Measurements from ENCODE around the gene CORO2B.

Gene CORO2B

GRCh38 chr15:68765602-68766368 is 187.0 kb downstream of the CORO2B start:
- Histone ChIP-seq H3K4me3 (ENCODE audit: low read length) (no peak overlapping the region), H3K9me3 (ENCODE audit: control insufficient read depth, low read length) (no peaks in the 10 kb centered on the region), H3K9ac (ENCODE audit: low read length) (no peak overlapping the region), H3K27me3 (ENCODE audit: control insufficient read depth, insufficient read depth, low read length) (no peaks in the 10 kb centered on the region), H3K4me1 (ENCODE audit: control insufficient read depth, insufficient read depth, low read length) (no peaks in the 10 kb centered on the region), H3K36me3 (ENCODE audit: control insufficient read depth, insufficient read depth, low read length) (no peaks in the 10 kb centered on the region)

- Histone ChIP-seq H3K4me1 (ENCODE audit: control insufficient read depth, insufficient read depth, low read length) (no peaks in the 10 kb centered on the region), H3K36me3 (ENCODE audit: control insufficient read depth, insufficient read depth, low read length) (no peaks in the 10 kb centered on the region), H3K27me3 (ENCODE audit: control insufficient read depth, insufficient read depth, low read length) (no peaks in the 10 kb centered on the region), H3K9me3 (ENCODE audit: control insufficient read depth, low read length) (no peaks in the 10 kb centered on the region), H3K4me3 (ENCODE audit: low read length) (no peak overlapping the region), H3K9ac (ENCODE audit: low read length) (no peak overlapping the region)
Measured at GRCh38 chr15:68767833-68768232, 189.0 kb downstream of the CORO2B start.

GRCh38 chr15:68768321-68768720 is 189.5 kb downstream of the CORO2B start:
- Histone ChIP-seq H3K27me3 (ENCODE audit: control insufficient read depth, insufficient read depth, low read length) (no peaks in the 10 kb centered on the region), H3K4me3 (ENCODE audit: low read length) (no peak overlapping the region), H3K36me3 (ENCODE audit: control insufficient read depth, insufficient read depth, low read length) (no peaks in the 10 kb centered on the region), H3K9me3 (ENCODE audit: control insufficient read depth, low read length) (no peaks in the 10 kb centered on the region), H3K9ac (ENCODE audit: low read length) (no peak overlapping the region), H3K4me1 (ENCODE audit: control insufficient read depth, insufficient read depth, low read length) (no peaks in the 10 kb centered on the region)

- H3K9me3 ChIP-seq (ENCODE audit: control insufficient read depth, low read length) = no peaks in the 10 kb centered on the region
Measured at GRCh38 chr15:68769702-68770101, 190.9 kb downstream of the CORO2B start.

GRCh38 chr15:68770216-68770615 is 191.4 kb downstream of the CORO2B start:
- H3K36me3 ChIP-seq (ENCODE audit: control insufficient read depth, insufficient read depth, low read length) = no peaks in the 10 kb centered on the region
- no peak overlapping the region for H3K9ac ChIP-seq (ENCODE audit: low read length)
- H3K4me1 ChIP-seq (ENCODE audit: control insufficient read depth, insufficient read depth, low read length) = no peaks in the 10 kb centered on the region
- no peak overlapping the region for H3K4me3 ChIP-seq (ENCODE audit: low read length)
- H3K27me3 ChIP-seq (ENCODE audit: control insufficient read depth, insufficient read depth, low read length) = no peaks in the 10 kb centered on the region
- H3K9me3 ChIP-seq (ENCODE audit: control insufficient read depth, low read length) = no peaks in the 10 kb centered on the region

More at GRCh38 chr15:68769702-68770101, 190.9 kb downstream of the CORO2B start:
- Histone ChIP-seq H3K36me3 (ENCODE audit: control insufficient read depth, insufficient read depth, low read length) (no peaks in the 10 kb centered on the region), H3K9ac (ENCODE audit: low read length) (no peak overlapping the region), H3K27me3 (ENCODE audit: control insufficient read depth, insufficient read depth, low read length) (no peaks in the 10 kb centered on the region), H3K4me1 (ENCODE audit: control insufficient read depth, insufficient read depth, low read length) (no peaks in the 10 kb centered on the region), H3K4me3 (ENCODE audit: low read length) (no peak overlapping the region)

GRCh38 chr15:68773036-68773435 is 194.2 kb downstream of the CORO2B start:
- no peaks in the 10 kb centered on the region for H3K9me3 ChIP-seq (ENCODE audit: control insufficient read depth, low read length)
- no peak overlapping the region for H3K9ac ChIP-seq (ENCODE audit: low read length)
- H3K27me3 ChIP-seq (ENCODE audit: control insufficient read depth, insufficient read depth, low read length) = no peaks in the 10 kb centered on the region
- no peaks in the 10 kb centered on the region for H3K36me3 ChIP-seq (ENCODE audit: control insufficient read depth, insufficient read depth, low read length)
- no peak overlapping the region for H3K4me3 ChIP-seq (ENCODE audit: low read length)
- H3K4me1 ChIP-seq (ENCODE audit: control insufficient read depth, insufficient read depth, low read length) = no peaks in the 10 kb centered on the region

- H3K27me3 ChIP-seq (ENCODE audit: control insufficient read depth, insufficient read depth, low read length) = no peaks in the 10 kb centered on the region
- H3K4me3 ChIP-seq (ENCODE audit: low read length) = no peak overlapping the region
- no peaks in the 10 kb centered on the region for H3K9me3 ChIP-seq (ENCODE audit: control insufficient read depth, low read length)
- H3K36me3 ChIP-seq (ENCODE audit: control insufficient read depth, insufficient read depth, low read length) = no peaks in the 10 kb centered on the region
- no peaks in the 10 kb centered on the region for H3K4me1 ChIP-seq (ENCODE audit: control insufficient read depth, insufficient read depth, low read length)
- no peak overlapping the region for H3K9ac ChIP-seq (ENCODE audit: low read length)
Measured at GRCh38 chr15:68774120-68774519, 195.3 kb downstream of the CORO2B start.

GRCh38 chr15:68774521-68775235 is 195.9 kb downstream of the CORO2B start:
- Histone ChIP-seq H3K27me3 (ENCODE audit: control insufficient read depth, insufficient read depth, low read length) (no peaks in the 10 kb centered on the region), H3K9me3 (ENCODE audit: control insufficient read depth, low read length) (no peaks in the 10 kb centered on the region), H3K9ac (ENCODE audit: low read length) (no peak overlapping the region), H3K4me1 (ENCODE audit: control insufficient read depth, insufficient read depth, low read length) (no peaks in the 10 kb centered on the region), H3K4me3 (ENCODE audit: low read length) (no peak overlapping the region), H3K36me3 (ENCODE audit: control insufficient read depth, insufficient read depth, low read length) (no peaks in the 10 kb centered on the region)

GRCh38 chr15:68775236-68775577 is 196.4 kb downstream of the CORO2B start:
- Histone ChIP-seq H3K4me1 (ENCODE audit: control insufficient read depth, insufficient read depth, low read length) (no peaks in the 10 kb centered on the region), H3K27me3 (ENCODE audit: control insufficient read depth, insufficient read depth, low read length) (no peaks in the 10 kb centered on the region), H3K4me3 (ENCODE audit: low read length) (no peak overlapping the region), H3K9ac (ENCODE audit: low read length) (no peak overlapping the region), H3K9me3 (ENCODE audit: control insufficient read depth, low read length) (no peaks in the 10 kb centered on the region), H3K36me3 (ENCODE audit: control insufficient read depth, insufficient read depth, low read length) (no peaks in the 10 kb centered on the region)

GRCh38 chr15:68775671-68776476 is 197.1 kb downstream of the CORO2B start:
- Histone ChIP-seq H3K9ac (ENCODE audit: low read length) (no peak overlapping the region), H3K27me3 (ENCODE audit: control insufficient read depth, insufficient read depth, low read length) (no peaks in the 10 kb centered on the region), H3K9me3 (ENCODE audit: control insufficient read depth, low read length) (no peaks in the 10 kb centered on the region), H3K4me1 (ENCODE audit: control insufficient read depth, insufficient read depth, low read length) (no peaks in the 10 kb centered on the region), H3K4me3 (ENCODE audit: low read length) (no peak overlapping the region), H3K36me3 (ENCODE audit: control insufficient read depth, insufficient read depth, low read length) (no peaks in the 10 kb centered on the region)

GRCh38 chr15:68776477-68777270 is 197.9 kb downstream of the CORO2B start:
- Histone ChIP-seq H3K9me3 (ENCODE audit: control insufficient read depth, low read length) (no peaks in the 10 kb centered on the region), H3K36me3 (ENCODE audit: control insufficient read depth, insufficient read depth, low read length) (no peaks in the 10 kb centered on the region), H3K4me3 (ENCODE audit: low read length) (no peak overlapping the region), H3K27me3 (ENCODE audit: control insufficient read depth, insufficient read depth, low read length) (no peaks in the 10 kb centered on the region), H3K9ac (ENCODE audit: low read length) (no peak overlapping the region), H3K4me1 (ENCODE audit: control insufficient read depth, insufficient read depth, low read length) (no peaks in the 10 kb centered on the region)
